NCI-H146 (cell line): ENCODE measurements around the gene EZR.

Source experiments
- DNase-seq: peaks from one replicate; lab custom pipeline; 2025; lab: John Stamatoyannopoulos, UW

EZR gene

DNA sequence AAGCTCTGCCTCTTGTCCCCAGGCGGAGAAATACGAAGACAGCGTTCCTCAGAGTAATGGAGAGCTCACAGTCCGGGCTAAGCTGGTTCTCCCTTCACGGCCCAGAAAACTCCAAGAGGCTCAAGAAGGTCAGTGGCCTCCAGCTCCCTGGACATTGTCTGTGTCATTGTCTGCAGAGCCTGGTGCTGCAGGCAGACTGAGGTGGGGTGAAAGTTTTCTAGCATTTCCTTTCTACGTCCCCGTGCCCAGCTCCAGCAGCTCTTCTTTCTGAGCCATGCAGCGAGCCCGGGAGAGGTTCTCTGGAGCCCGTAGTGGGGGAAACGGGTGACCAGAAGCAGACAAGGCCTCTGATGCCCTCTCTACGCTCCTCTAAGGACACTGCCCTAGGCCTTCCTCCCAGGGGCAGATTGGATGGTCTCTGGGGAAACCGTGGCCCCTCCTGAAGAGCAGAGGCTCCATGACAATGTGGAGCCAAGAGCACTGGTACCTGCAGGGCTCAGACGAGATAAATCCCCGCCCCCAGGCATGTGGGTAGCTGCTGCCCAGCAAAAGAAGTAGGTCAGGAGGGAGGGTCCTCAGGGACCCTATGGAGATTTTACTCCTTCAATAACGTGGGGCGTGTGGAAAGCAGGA lies 58.4 kb downstream of the EZR start:
- DNase-seq: no peak

DNA sequence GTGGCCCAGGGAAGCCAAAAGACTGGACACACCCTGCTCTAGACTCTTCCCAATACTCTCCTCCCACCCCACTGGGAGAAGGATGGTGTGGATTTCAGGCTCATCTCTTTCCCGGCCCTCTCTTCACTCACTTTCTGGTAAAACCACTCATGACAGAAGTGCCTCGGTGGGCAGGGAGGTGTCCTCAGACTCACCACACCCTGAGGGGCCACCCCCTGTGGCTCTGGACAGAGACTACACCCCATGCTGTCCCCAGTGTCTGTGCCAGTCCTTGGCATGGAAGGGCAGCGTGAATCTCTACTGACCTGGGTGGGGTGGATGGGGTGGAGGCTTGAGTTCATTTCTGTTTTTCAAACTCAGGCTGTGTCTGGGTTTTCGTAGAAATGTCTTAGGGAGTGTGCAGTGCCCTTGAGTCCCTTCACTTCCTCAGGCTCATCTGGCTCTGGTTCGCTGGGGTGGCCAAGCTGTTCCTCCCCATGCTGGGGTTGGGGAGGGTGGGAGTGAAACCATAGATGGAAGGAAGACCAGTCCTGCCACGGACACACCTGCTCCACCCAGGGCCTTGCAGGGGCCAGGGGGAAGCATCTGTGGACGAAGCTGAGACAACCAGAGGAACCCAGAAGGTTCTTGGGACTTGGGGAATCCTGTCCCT lies 59.1 kb downstream of the EZR start:
- DNase-seq: no peak

DNA sequence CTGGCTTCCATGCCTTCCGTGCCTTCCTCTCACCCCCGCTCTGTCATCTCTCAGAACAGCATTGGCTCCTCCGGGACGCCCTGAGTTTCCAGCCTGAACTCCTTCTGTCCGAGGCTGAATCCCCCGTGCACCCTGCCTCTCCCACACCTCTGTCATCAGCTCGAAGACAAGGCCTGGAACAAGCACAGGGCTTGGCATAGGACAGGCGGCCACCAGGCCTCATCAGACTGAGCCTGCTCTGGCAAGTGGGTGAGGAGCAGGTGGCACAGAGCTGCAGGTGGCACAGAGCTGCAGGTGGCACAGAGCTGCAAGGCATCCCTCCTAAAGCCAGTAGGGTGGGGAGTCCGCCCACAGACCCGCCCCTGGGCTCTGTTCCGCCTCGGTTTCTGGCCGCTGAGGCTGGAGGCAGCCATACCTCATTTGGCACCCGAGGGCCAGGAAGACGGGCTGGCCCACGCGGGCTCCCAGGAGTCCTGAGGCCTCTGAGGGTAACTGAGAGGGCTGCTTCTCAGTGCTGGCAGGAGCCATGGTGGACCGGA lies 60.2 kb downstream of the EZR start:
- peak; percentile 42 for DNase-seq

DNA sequence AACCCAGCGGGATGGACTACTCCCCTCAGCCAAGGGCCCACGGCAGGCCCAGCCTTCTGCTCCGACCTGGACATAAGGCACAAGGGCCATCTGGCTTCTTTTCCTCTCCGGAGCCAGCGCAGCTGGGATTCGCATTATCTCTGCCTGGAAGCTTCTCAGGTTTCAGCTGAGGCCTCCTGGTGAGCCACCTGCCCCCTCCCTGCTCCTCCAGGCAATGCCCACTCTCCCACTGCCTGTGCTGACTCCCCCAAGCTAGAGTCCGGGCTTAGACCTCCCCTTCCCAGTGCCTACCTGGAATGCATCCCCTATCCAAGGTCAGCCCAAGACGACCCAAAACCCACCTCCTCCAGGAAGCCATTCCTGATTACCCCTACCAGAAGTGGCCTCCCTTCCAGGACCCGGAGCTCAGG lies 60.7 kb downstream of the EZR start:
- peak; percentile 97 for DNase-seq

DNA sequence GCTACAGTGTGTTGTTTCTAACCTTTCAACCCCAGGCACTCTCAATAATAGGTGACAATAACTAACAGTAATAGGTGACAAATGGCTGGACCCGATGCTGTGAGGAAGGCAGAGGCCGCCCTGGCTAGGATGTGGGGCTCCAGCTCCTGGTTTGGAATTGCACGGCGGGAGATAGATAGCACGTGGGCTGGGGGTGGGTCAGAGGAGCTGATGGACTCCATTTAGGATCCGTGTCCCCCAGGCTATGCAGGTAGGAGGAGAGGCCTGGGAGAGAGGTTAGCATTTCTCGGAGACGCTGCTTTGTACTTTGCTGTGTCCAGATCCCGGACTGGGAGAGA lies 61.4 kb downstream of the EZR start:
- peak; percentile 69 for DNase-seq

DNA sequence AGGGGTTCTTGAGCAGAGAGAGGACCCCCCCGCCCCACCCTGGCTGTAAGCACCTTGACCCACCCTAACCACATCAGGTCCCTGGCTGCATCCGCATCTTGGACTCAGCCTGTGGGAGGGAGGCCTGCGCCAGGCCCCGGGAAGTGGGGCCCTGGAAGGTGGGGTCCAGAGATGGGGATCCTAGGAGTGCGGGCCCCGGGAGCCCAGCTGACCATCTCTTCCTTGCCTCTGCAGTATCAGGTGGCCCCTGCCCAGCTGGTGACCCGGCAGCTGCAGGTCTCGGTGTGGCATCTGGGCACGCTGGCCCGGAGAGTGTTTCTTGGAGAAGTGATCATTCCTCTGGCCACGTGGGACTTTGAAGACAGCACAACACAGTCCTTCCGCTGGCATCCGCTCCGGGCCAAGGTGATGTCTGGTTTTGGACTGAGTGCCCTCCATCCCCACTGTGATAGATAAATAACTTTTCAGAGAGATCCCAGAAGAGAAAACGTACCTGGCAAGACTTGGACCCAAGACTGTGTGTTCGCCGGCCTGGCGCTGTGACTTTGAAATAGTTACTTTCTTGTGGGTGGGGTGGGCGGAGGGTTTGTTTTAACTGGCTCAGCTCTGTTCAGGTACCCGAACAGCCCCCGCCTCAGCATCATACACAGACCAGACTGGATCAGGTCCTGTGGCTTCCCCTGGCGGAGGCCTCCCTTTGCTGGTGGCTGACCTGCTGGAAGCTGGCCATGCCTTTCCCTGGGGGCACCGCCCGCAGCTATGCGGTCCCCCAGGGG lies 62.0 kb downstream of the EZR start:
- DNase-seq: no peak

DNA sequence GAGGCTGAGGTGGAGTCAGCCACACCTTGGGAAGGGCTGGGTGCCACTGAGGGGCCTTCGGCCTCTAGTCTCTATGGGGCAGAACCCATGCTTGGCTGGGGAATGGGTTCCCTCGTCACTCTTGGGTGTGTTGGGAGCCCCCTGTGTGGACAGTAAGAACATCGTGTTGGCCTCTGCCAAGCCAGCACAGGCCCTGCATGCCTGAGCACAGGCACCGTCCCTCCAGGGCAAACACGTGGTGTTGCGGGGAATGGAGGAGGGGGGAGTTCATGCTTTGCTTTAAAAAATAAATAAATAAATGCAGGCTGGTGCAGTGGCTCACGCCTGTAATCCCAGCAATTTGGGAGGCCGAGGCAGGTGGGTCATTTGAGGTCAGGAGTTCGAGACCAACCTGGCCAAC lies 63.0 kb downstream of the EZR start:
- no peak for DNase-seq

DNA sequence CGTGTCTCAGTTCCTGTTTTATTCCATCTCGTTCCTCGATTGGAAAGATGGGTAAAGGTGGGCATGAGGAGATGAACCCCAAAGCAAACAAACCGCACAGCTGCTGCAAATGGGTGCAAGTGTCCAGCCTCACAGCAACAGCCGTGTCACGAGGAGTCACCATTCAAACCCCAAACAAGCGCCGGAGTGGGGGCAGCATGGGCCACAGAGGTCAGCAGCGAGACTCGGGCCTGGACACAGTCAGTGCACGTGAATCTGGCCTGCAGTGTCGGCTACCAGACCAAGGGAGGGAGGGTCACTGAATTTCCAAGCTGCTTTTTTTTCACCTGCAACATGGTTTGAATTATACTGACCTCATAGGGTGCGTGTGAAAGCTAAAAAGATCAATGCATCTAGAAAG lies 63.5 kb downstream of the EZR start:
- DNase-seq: no peak

DNA sequence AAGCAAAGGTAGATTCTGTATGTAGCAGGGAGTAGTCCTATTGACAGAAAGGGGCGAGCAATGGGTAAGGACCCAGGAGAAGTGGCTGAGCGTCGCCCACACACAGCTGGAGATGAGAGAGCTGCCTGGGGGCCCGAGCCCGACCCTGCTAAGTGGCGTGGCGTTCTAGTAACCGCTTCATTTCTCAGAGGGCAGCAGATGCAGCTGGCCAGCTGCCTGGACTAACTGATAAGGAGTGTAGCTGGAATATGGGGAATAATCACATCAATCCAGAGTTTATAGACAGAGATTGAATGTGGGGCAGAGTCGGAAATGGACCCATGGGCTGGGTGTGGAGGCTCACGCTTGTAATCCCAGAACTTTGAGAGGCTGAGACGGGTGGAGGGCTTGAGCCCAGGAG lies 64.4 kb downstream of the EZR start:
- DNase-seq: peak; percentile 41

DNA sequence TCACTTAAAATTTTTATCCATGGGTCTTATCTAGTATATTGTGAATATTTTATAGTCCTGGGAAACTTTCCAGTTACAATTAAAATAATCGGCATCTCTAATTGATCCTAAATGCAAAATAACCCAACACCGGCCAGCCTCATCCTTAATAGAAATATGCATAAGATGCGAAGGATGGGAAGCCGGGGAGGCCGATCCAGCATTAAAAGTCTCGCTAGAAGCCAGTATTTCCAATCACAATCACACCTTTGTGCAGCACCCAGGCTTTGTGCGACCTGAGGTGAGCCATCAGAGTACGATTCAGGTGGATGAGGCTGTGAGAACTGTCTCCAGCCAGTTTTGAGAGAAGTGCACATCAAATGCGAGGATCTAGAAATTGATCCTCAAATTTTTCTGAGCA lies 65.4 kb downstream of the EZR start:
- DNase-seq: no peak

DNA sequence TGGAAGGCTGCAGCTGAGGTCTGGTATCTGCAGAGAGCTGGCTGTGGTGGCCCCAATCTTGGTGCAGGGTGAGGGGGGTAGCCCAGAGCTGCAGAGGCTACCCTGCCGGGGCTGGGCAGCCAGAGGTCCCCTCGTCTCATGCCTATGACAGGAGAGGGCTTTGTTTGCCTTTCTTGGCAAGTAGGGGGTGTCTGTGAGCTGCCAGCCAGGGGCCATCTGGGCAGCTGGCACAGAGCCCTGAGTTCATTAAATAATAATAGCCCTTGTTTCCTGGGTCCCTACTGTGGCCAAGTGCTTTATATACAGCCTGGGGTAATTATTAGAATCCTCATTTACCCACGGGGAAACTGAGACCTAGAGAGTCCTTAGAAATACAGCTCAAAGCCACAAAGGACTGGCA lies 66.6 kb downstream of the EZR start:
- DNase-seq: peak; percentile 85

DNA sequence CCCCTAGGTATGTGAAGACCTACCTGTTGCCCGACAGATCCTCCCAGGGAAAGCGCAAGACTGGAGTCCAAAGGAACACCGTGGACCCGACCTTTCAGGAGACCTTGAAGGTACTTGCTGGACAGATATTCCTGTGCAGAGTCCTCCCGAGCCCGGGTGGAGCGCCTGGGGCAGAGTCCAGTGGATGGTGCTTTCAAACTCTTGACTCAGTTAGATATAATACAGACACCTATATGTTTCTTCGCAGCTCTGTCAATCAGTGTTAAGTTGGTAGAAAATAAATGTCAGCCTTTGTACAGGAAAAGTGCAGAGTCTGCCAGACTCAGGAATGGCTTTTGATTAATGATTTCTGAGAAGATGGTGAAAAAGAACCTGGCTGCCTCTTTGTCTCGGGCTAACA lies 67.2 kb downstream of the EZR start:
- DNase-seq: no peak

DNA sequence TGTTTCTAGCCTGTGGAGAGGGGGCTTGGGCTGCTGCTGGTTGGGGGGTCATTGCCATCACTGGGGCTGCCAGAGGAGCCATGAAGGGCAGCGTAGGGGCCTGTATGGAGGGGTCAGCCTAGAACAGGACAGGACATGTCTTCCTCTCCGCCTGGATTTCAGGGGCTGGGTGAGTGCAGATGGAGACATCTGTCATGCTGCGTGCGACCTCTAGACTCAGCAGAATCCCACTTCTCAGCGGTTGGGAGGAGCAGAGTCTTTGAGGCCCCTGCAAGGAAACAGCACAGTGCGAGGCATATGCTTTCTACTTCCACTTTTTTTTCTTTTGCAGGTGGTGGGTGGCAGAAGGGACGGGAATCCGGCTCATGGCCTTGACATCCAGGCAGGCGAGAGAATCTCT lies 67.9 kb downstream of the EZR start:
- DNase-seq: no peak

DNA sequence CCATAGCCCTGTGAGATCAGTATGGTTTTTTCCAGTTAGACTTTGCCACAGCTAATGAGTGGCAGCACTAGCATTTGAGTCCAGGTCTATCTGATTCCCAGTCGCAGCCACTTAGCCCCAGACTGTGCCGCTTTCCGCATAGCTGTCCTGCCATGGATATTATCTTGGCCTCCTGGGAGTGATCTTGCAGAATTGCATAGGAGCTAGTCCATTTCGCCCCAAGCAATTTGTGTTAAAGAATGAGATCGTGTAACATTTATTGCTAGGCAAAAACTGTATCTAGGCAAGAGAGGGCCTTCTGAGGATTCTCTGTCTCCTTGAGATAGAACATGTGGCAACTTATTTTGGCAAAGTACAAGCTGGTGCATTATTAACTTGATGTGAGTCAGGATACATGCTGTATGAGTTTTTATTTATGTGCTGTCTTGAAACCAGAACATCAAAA lies 74.2 kb downstream of the EZR start:
- no peak for DNase-seq

DNA sequence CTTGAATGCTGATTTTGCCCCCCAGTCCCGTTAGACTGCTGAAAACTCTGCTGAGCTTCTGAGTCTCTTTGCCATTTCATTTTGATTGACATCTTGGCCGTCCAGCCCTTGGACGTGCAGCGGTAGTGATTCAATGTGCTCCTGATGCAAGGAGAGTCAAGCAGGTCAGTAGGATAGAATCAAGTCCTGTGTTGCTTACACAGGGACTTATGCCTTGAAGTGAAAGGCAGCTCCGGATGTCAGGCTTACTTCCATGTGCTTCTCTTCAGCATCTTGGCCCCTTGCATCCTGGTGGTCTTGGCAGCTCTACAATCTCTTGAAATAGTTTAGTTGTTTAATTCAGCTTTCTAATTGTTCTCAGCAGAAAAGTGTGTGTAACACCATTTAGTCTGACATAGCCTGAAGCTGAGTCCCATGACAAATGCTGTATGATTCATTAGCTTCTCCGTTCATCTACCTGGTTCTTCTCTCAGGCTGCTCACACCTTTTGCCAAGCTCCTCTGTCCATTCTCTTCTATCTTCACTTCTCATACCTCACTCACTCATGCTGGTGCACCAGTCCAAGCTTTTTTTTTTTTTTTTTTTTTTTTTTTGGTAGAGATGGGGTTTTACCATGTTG lies 76.0 kb downstream of the EZR start:
- no peak for DNase-seq

DNA sequence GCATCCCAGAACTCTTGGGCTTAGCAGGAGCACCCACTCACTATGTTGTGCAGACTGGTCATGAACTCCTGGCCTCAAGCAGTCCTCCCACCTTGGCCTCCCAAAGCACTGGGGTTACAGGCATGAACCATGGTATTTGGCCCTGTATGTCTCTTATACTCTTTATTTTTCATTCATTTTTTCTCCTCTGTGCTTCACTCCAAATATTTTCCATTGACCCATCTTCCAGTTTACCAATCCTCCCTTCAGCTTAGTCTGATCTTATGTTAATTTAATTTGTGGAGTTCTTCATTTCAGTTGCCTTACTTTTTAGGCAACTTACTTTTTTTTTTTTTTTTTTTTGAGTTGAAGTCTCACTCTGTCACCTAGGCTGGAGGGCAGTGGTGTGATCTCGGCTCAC lies 79.5 kb downstream of the EZR start:
- no peak for DNase-seq

DNA sequence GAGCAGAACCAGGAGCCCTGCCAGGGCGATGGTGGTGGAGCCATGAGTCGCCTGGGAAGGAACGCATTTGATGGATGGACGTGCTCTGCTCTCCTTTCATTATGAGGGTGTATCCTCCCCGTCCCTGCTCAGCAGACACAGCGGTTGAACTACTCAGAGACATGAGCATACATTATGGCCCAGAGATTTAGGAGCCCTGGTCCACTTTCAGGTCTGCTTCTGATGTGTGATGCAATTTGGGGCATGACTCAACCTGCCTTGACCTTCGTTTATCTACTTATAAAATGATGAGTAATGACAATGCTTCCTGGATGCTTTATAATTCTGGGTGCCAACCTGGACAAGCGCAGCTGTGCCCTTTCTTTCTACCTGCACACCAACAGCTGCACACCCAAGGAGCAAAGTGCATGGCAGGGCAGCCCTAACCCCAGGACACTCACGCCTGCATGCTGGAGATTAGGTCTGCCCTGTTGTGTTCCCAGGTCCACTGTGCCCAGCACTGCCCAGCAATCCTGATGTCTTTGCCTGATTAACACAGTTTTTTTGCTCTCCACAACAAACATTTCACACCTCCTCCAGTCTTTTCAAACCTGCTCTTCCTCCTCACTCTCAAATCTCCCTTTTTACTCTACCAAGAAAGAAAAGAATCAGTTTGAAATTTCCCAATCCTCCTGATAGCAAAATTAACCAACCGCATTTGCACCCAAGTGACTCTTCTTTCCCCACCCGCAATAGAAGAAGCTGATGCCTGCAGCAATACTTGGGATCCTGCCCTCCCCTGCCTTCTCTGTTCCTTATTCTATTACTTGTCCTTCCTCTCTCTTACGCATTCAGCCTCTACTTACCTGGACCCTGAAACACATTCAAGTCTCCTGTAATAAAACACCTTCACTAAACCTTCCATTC lies 81.2 kb downstream of the EZR start:
- DNase-seq: no peak

DNA sequence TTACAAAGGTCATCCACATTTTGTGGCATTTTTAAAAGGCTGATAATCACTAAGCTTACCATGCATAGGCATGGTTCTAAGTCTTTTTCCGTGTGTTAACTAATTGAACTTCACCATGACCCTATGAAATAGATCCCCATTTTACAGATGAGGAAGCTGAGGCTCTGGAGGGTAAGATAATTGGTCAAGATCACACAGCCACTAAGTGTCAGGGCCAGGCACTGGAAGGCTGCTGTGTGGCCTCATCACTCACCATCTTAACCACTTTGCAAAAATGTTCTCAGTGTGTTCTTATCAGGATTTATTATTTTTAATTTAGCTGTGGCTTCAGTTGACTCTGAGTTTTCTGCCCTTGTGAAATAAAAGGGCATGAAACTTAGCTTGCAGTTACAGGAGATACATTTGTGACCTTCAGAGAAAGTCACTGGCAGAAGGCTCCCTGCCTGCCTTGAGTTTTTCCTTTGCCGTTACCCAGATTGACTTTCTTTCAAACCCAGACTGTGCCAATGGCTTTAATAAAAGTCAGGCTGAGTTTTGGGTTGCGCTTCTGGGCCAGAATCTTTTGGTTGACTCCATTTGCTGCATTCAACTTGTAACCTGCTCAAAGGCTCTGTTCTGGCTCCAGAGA lies 82.0 kb downstream of the EZR start:
- DNase-seq: no peak

DNA sequence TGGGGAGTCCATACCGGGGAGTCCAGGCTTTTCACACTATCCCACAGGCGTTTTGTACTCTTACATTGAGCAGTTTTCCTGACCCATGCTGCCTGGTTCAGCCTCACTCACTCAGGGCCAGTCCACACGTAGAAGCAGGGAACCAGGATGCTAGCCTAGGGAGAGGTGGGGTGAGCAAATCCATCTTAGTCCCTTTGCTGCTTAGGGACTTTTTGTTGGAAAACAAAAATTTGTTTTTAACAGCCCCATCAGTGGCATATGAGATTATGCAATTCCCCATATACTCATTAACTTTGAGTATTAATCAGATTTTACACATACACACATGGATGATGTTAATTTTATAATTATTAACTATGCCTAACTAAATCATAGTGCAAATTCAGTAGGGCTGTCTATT lies 84.2 kb downstream of the EZR start:
- no peak for DNase-seq

DNA sequence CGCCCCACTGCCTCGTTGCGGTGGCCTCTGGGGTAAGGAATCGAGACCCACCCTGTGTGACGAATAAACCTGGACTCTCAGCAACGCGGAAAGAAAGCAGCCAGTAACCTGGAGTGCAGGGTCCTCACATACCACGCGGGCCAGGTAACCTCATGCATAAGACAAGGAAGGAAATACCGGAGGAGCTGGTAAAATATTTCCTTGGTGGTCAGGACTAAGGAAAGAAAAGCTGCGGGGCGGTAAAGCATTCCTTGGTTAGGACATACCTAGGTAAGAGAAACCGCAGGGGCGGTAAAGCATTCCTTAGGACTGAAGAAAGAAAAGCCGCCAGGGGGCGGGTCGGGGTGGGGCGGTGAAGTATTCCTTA lies 88.6 kb downstream of the EZR start:
- no peak for DNase-seq

DNA sequence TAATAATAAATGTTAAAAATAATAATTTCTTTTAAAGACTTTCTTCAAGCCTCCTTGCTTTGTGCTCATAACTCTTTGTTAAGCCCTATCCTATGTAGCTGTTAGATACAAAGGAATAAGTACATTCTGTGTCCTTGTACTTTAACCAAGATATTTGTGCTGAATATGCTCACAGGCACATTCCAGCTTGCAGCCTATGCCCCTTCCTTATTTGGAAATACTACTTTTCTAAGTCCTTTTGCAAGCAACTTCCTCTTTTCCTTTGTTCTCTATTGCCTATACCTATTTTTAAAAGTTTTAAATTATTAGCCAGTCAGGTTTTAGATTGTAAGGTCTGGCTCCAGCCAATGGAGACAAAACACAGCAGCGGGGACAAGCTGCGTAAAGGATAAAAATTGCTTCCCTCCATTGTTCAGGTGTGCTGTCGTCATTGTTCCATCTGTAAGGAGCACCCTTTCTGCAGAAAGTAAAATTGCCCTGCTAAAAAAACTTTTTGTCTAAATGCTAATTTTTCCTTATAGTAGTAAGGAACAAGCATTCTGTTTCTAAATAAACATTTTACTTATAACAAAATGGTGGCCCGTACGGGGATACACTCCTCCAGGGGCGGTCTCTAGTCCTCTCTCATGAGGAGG lies 89.1 kb downstream of the EZR start:
- DNase-seq: no peak
